Tibial nerve (tissue), 4 donors: ENCODE data around the gene RPRD1B.

Source experiments
- CTCF ChIP-seq, 5 experiments: fragments of 200-600 bp in 3 of 5; fragments of 450-650 bp in 2 of 5; sonication (generic) in 3 of 5; IDR thresholded peaks; one replicate each; pipeline ENCODE4 v1.5.1; 2016 to 2019; ENCODE audit warnings: antibody characterized with exemption in 5 of 5, mild to moderate bottlenecking in 3 of 5, moderate library complexity in 2 of 5
- EP300 ChIP-seq, 2 donors: sonication (generic); formaldehyde crosslinking; IDR thresholded peaks; one replicate each; pipeline ENCODE4 v1.6.1; 2017; ENCODE audit warnings: antibody characterized with exemption in 2 of 2, mild to moderate bottlenecking in 1 of 2
- POLR2A ChIP-seq, 2 donors: fragments of 450-650 bp; IDR thresholded peaks; one replicate each; pipeline ENCODE4 v1.6.1; 2017; ENCODE audit warnings: antibody characterized with exemption in 2 of 2, mild to moderate bottlenecking in 2 of 2, moderate library complexity in 2 of 2

GRCh38 chr20:37986044-37986858 is 47.3 kb upstream of the RPRD1B start:
- TF ChIP-seq POLR2A (IDR thresholded peaks at IDR 0.05) (no peak), CTCF (IDR thresholded peaks at IDR 0.05) (no peak), EP300 (IDR thresholded peaks at IDR 0.05) (no peak)
